Spleen (tissue), 7 donors: ENCODE measurements around the gene SBK3.

Source experiments
- POLR2A ChIP-seq, 3 donors: fragments of 450-650 bp; IDR thresholded peaks; one replicate each; pipeline ENCODE4 v1.5.1; 2017; ENCODE audit warnings: antibody characterized with exemption in 3 of 3, mild to moderate bottlenecking in 1 of 3
- POLR2AphosphoS5 ChIP-seq, 3 donors: sonication (generic); formaldehyde crosslinking; IDR thresholded peaks; one replicate each; pipeline ENCODE4 v1.5.1; 2017; ENCODE audit warnings: antibody characterized with exemption in 3 of 3
- TF ChIP-seq, protein P1 (sequence below), 11 experiments: fragments of 200-600 bp in 7 of 11; fragments of 450-650 bp in 4 of 11; sonication (generic) in 4 of 11; IDR thresholded peaks in 8 of 11; conservative IDR thresholded peaks in 3 of 11; 1 replicate in 7 of 11; 2 replicates in 4 of 11; pipeline versions ENCODE4 v1.4.0 to v1.8.0; 2016 to 2021; ENCODE audit warnings: antibody characterized with exemption in 11 of 11, inconsistent platforms in 4 of 11, mild to moderate bottlenecking in 1 of 11
- donor health status: DM: no; HTN: no; CAD: no; lungs with moderate emphysema.
- donor health status: DM: no; HTN: no; CAD: no.
- donor health status: DM: no; HTN: no; CAD: no.

DNA sequence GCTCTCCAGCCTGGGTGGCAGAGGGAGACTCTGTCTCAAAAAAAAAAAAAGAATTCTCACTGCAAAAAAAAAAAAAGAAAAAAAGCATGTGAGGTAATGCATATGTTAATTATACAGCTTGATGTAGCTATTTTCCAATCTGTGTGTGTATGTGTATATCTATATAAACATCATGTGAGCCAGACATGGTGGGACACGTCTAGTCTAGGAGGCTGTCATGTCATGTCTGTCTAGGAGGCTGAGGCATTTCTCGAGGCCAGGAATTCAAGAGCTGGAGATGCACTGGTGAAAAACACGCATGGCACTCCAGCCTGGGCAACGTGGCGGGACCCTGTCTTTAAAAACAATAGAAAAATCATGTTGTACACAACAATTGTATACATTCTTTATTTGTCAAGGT lies 6.9 kb upstream of the SBK3 start:
- TF ChIP-seq, protein P1, sequence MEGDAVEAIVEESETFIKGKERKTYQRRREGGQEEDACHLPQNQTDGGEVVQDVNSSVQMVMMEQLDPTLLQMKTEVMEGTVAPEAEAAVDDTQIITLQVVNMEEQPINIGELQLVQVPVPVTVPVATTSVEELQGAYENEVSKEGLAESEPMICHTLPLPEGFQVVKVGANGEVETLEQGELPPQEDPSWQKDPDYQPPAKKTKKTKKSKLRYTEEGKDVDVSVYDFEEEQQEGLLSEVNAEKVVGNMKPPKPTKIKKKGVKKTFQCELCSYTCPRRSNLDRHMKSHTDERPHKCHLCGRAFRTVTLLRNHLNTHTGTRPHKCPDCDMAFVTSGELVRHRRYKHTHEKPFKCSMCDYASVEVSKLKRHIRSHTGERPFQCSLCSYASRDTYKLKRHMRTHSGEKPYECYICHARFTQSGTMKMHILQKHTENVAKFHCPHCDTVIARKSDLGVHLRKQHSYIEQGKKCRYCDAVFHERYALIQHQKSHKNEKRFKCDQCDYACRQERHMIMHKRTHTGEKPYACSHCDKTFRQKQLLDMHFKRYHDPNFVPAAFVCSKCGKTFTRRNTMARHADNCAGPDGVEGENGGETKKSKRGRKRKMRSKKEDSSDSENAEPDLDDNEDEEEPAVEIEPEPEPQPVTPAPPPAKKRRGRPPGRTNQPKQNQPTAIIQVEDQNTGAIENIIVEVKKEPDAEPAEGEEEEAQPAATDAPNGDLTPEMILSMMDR (IDR thresholded peaks at IDR 0.05 in 8 of 11, conservative IDR thresholded peaks at IDR 0.05 in 3 of 11) = no peak
- TF ChIP-seq POLR2AphosphoS5 (IDR thresholded peaks at IDR 0.05) = no peak
- TF ChIP-seq POLR2A (IDR thresholded peaks at IDR 0.05) = no peak
